Neutrophil (primary cell): ENCODE measurements around the gene PPP4R2.
"Not testable (repeated sequence)": the region's sequence is repeated elsewhere in the genome, so short reads cannot be mapped to it uniquely, and the experiment has no call there.

Experiments used
- H3K27ac ChIP-seq: fragments of 200-600 bp; sonication (generic); 2 replicates; pipeline ENCODE4 v1.5.1; 2016; ENCODE audit warnings: mild to moderate bottlenecking, moderate library complexity
- H3K27me3 ChIP-seq: fragments of 200-600 bp; sonication (generic); 2 replicates; pipeline ENCODE4 v1.6.0; 2016; ENCODE audit warnings: mild to moderate bottlenecking
- H3K36me3 ChIP-seq: fragments of 200-600 bp; sonication (generic); 2 replicates; pipeline ENCODE4 v1.5.1; 2017
- H3K4me1 ChIP-seq, 2 experiments: fragments of 200-600 bp in 1 of 2; sonication (generic) in 1 of 2; 1 replicate in 1 of 2; 2 replicates in 1 of 2; pipeline versions ENCODE4 v1.5.1 to v1.6.1; 2013 to 2016; ENCODE audit warnings: low read depth in 1 of 2, low read length in 1 of 2, mild to moderate bottlenecking in 1 of 2, moderate library complexity in 1 of 2; ENCODE audit not compliant: control insufficient read depth in 1 of 2, insufficient read depth in 1 of 2
- H3K4me3 ChIP-seq, 2 experiments: fragments of 200-600 bp in 1 of 2; sonication (generic) in 1 of 2; 1 replicate in 1 of 2; 2 replicates in 1 of 2; pipeline ENCODE4 v1.5.1; 2013 to 2016; ENCODE audit warnings: low read depth in 1 of 2, low read length in 1 of 2, mild to moderate bottlenecking in 1 of 2, moderate library complexity in 1 of 2
- H3K9me3 ChIP-seq: fragments of 200-600 bp; sonication (generic); 2 replicates; pipeline ENCODE4 v1.5.1; 2016
- TF ChIP-seq, protein P1 (sequence below): fragments of 200-600 bp; sonication (generic); IDR thresholded peaks from 2 replicates; pipeline ENCODE4 v1.5.1; 2016; ENCODE audit warnings: antibody characterized with exemption

The PPP4R2 gene

DNA sequence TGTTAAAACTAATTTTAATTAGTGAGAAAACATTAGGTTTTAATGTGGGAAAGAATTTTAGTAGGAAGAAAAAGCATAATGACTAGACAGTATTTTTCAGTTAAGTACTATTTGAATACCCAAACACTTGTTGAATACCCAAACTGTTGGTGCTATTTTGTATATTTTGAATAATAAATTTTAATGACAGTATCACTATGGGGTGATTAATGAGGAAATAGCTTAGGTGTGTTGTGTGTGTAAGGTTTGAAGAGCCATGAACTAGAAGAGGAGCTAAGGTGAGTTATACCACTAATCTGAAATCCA is 60.2 kb downstream of the PPP4R2 start:
- peaks cover 8% of the 10 kb centered on the region for H3K36me3 ChIP-seq
- no peaks in the 10 kb centered on the region for H3K9me3 ChIP-seq
- H3K4me1 ChIP-seq: peaks cover 0 to 10% of the 10 kb centered on the region in 2 experiments
- TF ChIP-seq, protein P1, sequence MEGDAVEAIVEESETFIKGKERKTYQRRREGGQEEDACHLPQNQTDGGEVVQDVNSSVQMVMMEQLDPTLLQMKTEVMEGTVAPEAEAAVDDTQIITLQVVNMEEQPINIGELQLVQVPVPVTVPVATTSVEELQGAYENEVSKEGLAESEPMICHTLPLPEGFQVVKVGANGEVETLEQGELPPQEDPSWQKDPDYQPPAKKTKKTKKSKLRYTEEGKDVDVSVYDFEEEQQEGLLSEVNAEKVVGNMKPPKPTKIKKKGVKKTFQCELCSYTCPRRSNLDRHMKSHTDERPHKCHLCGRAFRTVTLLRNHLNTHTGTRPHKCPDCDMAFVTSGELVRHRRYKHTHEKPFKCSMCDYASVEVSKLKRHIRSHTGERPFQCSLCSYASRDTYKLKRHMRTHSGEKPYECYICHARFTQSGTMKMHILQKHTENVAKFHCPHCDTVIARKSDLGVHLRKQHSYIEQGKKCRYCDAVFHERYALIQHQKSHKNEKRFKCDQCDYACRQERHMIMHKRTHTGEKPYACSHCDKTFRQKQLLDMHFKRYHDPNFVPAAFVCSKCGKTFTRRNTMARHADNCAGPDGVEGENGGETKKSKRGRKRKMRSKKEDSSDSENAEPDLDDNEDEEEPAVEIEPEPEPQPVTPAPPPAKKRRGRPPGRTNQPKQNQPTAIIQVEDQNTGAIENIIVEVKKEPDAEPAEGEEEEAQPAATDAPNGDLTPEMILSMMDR: no peak
- no peak overlapping the region for H3K4me3 ChIP-seq
- peak overlapping the region; percentile 50 for H3K27ac ChIP-seq
- no peaks in the 10 kb centered on the region for H3K27me3 ChIP-seq

GRCh38 chr3:73060302-73060723 is 63.7 kb downstream of the PPP4R2 start:
- H3K27me3 ChIP-seq: no peaks in the 10 kb centered on the region
- H3K9me3 ChIP-seq: no peaks in the 10 kb centered on the region
- no peak overlapping the region for H3K4me3 ChIP-seq
- peaks cover 43% of the 10 kb centered on the region for H3K36me3 ChIP-seq
- peaks cover 0 to 10% of the 10 kb centered on the region in 2 experiments for H3K4me1 ChIP-seq
- TF ChIP-seq, protein P1: no peak
- H3K27ac ChIP-seq: no peak overlapping the region

DNA sequence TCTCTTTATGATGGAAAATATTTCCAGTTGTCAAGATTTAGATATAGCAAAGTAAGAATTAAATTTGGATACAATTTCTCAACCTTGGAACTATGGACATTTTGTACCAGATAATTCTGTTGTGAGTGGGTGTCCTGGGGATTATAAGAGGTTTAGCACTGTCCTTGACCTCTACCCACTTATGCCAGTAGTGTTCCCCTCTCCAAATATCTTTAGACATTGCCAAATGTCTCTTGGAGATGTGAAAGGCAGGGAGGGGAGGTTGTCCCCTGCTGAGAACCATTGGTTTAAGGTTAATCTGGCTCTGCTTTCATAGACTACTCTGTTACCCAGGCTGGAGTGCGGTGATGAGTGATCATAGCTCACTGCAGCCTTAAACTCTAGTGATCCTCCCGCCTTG is 64.8 kb downstream of the PPP4R2 start, which contains the start of gene EBLN2:
EBLN2 (plus strand) TSS at position 244 of the 400 bp plus-strand sequence. CDS start 423 bp downstream, outside the sequence.
- H3K9me3 ChIP-seq: no peaks in the 10 kb centered on the region
- H3K4me1 ChIP-seq: peaks cover 0 to 6% of the 10 kb centered on the region in 2 experiments
- no peak within 1 kb of the TSS for H3K4me3 ChIP-seq
- no peak within 1 kb of the TSS for H3K27ac ChIP-seq
- H3K36me3 ChIP-seq: peaks cover 51% of the 10 kb centered on the region
- no peaks in the 10 kb centered on the region for H3K27me3 ChIP-seq
- TF ChIP-seq, protein P1: no peak

DNA sequence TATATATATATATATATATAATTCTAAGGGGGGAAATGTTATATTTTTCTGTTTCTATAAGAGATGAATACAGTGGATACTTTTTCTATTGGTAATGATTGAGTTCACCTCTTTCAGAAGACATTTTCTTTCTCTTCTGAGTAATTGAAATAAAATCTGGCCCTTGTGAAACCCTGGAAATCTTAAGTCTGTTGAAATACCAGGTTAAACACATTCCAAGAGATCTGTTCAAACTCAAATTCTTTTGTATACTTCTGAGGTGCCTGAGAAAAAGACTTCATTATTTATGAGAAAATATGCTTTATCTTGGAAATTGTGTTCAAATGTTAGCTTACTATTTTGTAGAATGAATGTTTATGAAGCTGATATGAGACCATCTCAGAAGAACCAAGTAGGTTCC is 69.6 kb downstream of the PPP4R2 start:
- H3K9me3 ChIP-seq, H3K4me1 ChIP-seq, H3K27me3 ChIP-seq, H3K4me3 ChIP-seq, H3K27ac ChIP-seq: not testable (repeated sequence)
- peaks cover 72% of the 10 kb centered on the region for H3K36me3 ChIP-seq

DNA sequence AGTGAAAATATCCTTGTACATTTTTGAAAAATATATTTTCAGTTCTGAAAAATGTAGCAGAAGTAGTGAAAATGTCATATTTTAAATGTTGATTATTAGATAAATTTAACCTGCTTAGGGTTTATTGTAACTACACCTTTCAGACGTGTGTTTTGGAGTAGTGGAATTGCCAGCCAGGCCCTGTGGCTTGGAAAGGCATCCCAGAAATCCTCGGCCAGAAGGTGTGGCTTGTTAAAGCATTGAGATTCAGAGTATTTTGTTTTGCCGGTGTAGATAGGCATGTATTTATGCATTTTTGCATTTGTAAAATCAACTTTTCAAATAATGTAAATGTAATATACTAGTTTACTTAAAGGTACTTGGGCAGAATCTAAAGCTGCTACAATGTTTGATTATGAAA is 71.8 kb downstream of the PPP4R2 start:
- TF ChIP-seq, protein P1: no peak
- H3K4me3 ChIP-seq: no peak overlapping the region
- H3K9me3 ChIP-seq: no peaks in the 10 kb centered on the region
- peaks cover 0 to 9% of the 10 kb centered on the region in 2 experiments for H3K4me1 ChIP-seq
- H3K36me3 ChIP-seq: peaks cover 50% of the 10 kb centered on the region
- H3K27ac ChIP-seq: no peak overlapping the region
- no peaks in the 10 kb centered on the region for H3K27me3 ChIP-seq

DNA sequence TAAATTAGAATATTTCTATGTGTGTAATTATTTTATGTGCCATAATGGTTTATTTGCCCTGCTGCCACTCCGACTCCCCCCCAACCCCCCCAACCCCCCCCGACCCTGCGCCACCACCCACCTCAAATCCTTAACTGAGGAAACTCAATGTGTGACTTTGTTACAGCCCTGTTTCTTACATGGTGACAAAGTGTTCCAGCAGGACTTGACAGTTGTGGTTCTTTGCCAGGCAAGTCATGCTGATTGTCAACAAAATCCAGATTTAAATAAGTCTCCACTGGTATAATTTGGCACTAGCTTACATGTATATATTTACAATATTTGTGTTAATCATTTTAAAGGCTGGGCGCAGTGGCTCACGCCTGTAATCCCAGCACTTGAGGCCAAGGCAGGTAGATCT is 72.6 kb downstream of the PPP4R2 start:
- Histone ChIP-seq H3K36me3 (peaks cover 42% of the 10 kb centered on the region), H3K9me3 (no peaks in the 10 kb centered on the region), H3K4me3 (no peak overlapping the region), H3K4me1 (peaks cover 0 to 9% of the 10 kb centered on the region in 2 experiments), H3K27me3 (no peaks in the 10 kb centered on the region), H3K27ac (no peak overlapping the region)
- TF ChIP-seq, protein P1: no peak
